ENCODE data around the gene MB21D2. TPM values are rescaled to one million over a fixed set of nuclear protein-coding genes. Genes with fewer than 3 reads are reported as not detected.
"Not testable (repeated sequence)": the region's sequence is repeated elsewhere in the genome, so short reads cannot be mapped to it uniquely, and the experiment has no call there.

The MB21D2 gene
- total RNA-seq, 1 experiment from 2014 or later = 25.1 TPM

DNA sequence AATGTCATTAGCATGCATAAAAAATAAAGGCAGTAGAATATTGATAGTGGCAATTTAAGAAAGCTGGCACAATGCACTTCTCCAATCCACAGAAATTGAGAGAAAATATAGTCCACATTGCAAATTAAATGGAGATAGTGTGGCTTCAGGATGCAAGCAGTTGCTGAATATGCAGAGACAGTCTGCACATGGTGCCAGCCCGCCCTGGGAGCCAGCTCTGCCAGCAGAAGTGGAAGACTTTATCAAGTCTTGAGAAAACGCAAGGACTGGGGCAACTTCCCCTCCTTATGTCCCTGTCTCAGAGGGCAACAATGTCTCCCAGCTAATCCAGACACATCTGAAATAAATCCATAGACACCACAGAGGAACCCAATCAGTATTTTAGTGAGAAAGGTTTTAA is 57.2 kb downstream of the MB21D2 start:
- no peak for DNase-seq (ENCODE audit: low spot score)

DNA sequence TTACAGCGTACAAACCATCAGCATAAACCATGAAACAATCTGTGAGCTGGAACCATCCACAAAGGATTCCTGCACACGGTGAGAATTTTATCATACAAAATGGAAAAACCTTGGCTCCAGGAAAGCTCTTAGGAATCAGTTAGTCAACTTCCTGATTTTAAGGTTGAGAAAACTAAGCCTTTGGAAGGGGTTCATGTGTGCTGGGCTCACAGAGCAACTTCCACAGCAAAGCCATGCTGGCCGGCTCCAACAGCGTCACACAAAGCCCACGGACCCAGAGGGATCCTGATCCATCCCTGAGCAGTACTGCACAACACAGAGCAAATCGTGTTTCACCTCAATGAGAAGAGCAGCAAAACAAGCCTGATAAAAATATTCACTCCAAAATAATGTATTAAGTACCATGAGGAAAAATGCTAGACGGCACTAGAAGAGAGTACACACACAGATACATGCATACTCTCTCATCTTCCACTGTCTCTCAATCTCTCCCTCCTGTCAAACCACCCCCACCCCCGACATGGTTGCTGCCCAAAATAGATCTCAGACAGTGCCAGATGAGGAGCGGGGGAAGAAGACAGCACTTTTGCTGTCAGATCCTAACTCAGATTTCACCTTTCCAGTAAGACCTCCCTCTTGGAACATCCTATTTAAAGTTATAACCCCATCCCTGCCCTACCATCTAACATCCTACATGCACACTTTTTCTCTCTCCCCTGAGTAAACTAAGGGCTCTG is 58.6 kb downstream of the MB21D2 start:
- no peak for DNase-seq (ENCODE audit: low spot score)

DNA sequence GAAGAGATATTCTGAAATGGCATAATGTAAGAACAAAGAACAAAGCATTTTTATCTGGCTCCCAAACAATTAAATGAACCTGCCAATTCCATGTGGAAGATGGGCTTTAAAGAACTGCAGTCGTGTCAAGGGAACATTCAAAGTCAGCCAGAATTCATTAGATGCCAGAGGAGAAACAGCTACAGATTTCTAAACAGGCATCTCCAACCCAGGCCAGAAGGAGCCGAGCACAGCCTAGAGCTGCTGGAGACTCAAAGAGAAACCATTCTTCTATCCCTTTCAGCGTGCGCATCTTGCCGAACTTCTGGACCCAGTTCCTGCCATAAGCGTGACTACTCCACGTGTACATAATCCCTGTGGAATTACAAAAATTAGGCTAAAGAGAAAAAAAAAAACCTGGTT is 60.4 kb downstream of the MB21D2 start:
- no peak for DNase-seq (ENCODE audit: low spot score)

DNA sequence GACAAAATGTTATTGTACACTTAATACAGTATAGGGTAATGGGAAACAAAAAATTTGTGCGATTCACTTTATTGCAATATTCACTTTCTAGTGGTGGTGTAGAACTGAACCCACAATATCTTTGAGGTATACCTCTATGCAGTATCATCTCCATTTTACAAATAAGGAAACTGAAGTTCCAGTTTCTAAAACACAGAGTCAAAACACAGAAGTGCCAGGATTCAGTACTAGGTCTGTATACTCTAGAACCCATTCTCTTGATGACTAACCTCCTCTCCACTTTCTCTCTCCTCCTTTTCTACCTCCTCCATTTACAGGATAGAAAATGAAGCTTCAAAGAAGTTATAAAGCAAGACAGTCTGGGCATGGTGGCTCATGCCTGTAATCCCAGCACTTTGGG is 62.2 kb downstream of the MB21D2 start:
- DNase-seq (ENCODE audit: low spot score) = no peak

DNA sequence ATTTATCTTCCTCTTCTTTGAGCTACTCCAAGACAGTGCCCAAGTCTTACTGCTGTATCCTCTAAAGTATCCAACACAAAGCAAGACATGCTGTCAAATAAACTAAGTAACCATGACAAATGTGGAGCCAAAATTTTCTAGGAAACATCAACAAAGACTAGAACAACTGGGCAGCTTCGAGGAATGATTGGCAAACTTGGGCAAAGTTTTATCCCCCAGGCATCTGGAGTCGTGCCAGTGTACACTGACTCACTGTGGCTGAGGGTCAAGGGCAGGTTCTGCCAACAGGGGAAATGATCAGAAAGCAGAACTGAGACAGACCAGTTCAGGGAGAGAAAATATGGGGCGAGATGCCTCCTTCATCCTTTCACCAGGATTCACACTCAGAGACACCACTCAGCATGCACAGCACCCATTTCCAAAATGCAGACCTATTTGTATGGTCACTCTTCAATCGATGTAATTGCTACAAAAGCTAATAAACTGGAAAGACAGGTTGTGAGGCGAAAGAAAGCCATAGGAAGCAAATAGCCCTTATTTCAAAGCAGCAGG is 65.8 kb downstream of the MB21D2 start:
- peak; percentile 84 for DNase-seq (ENCODE audit: low spot score)

DNA sequence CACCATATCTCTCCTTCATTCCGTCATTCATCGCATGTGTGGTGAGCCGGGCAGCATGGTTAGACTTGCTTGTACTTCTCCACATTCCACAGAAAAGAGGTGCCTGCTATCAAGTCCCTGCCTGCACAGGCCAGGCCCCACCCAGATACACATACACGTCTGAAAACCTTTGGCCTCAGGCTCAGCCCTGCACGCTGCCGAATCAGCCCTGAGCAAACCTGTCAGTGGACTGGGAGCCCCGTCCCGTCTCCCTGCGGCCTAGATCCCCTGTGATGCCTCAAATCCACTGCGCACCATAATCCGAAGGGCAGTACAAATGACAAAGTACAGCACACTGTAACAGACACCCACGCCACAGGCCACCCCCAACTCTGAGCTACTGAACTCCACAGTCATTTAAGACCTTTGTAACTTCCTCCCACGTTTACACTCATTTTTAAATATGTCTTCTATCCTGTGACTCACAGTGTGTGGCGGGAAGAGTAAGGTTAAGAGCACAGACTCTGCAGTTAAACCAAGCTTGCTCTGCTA is 67.1 kb downstream of the MB21D2 start:
- peak; percentile 44 for DNase-seq (ENCODE audit: low spot score)

DNA sequence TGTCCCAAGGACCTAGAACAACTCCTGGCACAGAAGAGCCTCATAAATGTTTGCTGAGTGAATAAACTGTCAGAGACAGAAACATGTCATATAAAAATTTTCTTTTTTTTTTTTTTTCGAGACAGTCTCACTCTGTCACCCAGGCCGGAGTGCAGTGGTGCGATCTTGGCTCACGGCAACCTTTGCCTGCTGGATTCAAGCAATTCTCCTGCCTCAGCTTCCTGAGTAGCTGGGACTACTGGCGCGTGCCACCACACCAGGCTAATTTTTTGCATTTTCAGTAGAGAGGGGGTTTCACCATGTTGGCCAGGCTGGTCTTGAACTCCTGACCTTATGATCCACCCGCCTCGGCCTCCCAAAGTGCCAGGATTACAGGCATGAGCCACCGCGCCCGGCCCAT is 67.8 kb downstream of the MB21D2 start:
- DNase-seq (ENCODE audit: low spot score) = not testable (repeated sequence)

DNA sequence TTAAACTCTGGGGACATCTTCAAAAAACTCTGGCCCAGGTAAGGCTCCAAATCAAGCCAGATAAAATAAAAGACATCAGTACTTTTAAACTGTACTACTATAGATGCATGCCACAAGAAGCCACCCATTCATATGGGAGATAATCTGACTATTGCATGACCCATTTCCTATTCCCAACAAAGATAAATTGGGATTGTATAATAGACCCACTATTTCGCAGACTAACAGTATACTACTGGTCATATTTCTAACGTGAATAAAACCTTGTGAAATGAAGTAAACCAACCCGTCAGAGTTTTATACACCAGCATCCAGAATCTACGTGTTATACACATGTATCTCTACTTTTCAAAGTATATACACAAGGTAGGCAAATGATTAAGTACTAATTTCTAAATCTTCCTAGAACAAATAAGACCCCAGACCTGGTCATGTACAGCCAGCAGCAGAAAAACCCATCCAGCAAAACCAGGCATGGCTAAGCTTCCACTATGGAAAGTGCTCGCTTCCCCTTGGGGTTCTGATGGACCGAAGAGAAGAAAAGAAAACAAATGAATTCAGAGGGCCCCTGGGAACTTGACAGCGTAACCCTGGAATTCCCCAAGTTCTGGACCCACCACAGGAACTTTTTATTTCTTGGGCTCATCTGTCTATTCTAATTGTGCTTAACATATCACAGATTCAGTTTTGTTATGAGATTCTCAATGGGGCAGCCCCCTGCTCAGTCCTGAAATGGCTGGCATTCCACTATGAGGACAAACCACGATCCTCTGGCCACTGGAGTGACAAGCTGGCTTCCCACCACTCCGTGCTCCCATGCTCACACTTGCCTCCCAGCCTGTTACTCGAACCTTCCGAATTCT is 69.1 kb downstream of the MB21D2 start:
- no peak for DNase-seq (ENCODE audit: low spot score)

DNA sequence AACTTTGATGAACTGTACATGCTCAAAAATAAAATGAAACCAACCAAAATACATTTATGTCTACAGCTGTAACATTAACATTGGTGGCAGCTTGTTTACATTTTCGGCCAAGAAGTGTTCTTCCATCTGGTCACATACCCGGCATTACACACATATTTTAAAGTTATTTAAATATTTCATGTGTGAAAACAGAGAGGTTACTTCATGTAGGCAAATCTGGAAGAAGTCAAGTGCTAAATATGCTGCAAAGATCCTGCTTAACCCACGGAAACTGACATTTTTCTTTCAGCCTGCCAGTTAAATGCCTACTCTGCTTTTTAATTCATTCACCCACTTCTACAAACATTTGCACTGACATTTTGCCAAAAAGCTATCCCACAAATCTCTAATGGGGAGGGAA is 69.7 kb downstream of the MB21D2 start:
- peak; percentile 33 for DNase-seq (ENCODE audit: low spot score)

DNA sequence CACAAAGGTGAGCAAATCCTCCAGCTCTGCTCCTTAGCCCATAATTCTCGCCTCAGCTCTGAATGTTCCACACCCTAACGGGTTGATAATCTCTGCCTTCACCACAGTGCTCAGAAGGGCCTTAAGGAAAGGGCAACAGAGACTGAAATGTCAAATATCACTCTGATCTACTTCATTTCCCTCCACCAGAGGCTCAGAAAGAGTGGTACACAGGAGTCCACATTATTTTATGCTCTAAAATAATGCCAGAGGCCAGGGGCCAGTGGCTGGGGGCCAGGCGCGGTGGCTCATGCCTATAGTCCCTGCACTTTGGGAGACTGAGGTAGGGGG is 72.2 kb downstream of the MB21D2 start:
- DNase-seq (ENCODE audit: low spot score) = no peak

DNA sequence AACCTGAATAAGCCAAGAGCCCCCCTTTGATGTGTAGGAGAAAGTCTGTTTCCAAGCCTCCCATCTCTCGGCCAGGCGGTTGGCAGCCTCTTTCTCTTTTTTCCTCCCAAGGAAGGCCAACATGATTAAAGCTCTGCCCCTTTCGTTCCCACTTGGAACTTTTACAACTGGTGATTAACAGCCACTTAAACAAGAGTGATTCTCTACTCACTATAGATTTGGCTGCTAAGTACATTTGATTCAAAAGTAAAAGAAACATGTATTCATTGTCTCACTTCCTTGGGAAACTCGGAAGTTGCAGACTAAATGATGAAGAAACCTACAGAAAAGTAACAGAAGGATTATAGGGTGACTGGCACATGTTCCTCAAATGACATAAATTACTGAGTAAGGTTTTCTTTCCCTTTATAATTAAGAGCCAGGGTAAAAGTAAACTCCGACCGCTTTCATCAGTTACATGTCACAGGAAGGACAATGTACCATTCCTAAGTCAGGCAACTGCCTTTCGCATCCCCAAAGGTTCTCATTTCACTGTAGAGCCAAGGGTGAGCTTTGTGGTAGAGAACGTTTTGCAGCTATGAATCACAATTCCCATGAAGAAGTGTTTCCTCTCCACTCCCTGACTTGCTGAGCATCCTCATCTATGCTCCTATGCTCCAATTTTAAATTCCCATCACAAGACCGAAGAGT is 72.7 kb downstream of the MB21D2 start:
- no peak for DNase-seq (ENCODE audit: low spot score)

DNA sequence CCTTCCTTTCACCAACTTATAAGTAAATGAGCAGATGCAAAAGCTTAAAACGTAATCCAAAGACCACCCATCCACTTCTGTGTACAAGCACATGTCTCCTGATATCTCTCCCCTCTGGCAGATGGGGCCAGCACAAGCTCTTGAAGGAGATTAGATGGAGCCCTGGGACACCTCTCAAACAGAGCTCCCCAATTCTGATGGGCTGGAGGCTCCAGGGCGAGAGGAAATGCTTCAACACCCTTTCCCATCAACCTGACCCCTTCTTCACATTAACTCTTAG is 73.2 kb downstream of the MB21D2 start:
- no peak for DNase-seq (ENCODE audit: low spot score)

DNA sequence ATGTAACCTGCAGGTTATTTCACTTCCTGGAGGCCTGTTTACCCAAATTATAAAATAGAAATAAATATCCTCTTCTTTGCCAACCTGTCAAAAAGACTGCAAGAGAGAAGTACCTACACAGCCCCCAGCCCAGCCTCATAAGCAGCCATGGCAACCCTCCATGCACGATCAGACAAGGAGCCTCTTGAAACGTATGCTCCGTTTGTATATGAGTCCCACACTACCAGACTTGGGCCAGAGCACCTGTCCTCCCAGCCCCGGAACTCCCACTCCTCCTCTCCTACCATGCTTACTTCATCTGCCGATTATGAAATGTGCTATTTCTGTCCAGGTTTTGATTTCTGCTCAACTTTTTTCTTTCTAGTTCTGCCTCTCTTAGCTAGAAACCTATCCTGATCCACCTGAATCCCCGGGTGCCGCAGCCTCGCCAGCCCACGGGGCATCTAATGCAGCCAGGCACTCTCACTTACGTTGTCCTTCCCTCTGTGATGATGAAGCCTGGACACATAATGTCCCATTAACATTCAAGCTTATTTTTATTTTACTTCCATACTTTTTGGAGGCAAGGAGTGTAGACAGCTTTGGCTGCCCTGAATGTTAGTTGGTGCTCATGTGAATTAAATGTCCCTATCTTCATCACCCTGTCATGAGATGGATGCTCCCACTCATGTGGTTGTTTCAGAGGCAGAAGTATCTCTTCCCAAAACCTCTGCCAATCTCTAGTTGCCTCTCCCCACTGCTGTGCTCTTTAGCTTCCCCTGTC is 73.8 kb downstream of the MB21D2 start:
- DNase-seq (ENCODE audit: low spot score) = no peak

DNA sequence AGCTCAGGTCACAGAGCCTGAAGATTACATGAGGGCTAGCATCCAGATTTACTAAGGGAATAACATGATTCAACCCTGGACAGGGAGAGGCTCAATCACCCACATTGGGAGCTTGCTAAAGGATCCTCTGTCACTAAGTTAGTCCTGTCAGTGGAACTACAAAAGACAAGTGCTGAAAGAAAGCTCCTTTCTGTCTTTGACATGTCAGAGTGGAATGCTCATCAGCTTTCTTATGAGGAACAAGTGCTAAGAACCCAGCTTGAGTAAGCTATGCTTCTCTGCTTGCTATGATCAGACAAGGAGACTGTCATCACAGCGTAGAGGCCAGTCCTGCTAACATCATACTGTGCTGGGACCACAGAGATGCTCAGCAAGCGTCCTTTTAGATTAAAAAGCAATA is 74.5 kb downstream of the MB21D2 start:
- DNase-seq (ENCODE audit: low spot score) = no peak

DNA sequence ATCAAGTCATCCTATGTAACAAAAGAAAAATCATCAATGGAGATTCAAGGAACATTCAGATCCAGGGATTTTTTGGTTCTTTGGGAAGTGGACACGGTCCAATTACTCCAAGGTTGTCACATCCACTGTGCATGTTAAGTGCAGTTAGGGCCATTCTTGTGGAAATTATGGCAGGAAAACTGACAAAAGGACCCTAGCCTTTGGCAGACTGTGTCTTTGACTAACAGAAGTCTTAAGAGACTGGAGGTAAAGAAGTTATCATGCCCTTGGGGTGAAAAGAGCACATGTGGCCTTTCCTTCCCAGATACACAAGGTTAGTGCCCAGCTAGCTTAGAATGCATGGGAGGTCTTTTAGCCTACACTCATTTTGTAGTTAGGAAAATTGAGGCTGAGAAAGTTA is 74.9 kb downstream of the MB21D2 start:
- DNase-seq (ENCODE audit: low spot score) = no peak

DNA sequence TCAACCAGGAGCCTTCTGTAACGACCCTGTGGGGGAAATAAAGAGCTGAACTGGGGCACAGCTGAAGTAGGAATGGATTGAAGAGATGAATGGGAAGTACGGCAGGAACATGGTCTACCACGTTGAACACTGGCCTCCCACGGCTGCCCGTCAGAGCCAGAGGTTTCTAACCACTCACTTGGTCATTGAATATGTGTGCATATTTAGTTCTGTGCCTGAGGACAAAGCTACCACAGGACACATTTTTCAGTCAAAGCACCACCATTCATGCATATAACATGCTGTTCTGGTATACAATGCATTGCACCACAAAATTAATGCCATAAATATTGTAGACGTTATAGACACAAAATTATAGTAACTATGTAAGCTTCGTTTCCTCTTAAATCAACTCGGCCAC is 75.5 kb downstream of the MB21D2 start:
- no peak for DNase-seq (ENCODE audit: low spot score)

DNA sequence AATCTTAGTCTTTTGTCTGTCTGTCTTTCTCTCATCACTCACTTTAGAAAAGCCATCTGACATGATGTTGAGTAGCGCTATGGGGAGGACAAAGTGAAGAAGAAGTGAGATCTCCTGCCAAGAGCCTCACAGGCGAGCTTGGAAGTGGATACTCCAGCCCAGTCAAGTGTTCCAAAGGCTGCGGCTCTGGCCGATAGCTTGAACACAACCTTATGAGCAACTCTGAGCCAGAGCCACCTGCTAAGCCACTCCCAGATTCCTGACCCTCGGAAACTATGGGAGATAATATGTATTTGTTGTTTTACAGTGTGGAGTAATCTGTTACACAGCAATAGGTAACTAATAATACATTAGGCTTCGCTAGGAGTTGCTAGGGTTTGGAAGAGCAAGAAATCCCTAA is 76.2 kb downstream of the MB21D2 start:
- DNase-seq (ENCODE audit: low spot score) = no peak

DNA sequence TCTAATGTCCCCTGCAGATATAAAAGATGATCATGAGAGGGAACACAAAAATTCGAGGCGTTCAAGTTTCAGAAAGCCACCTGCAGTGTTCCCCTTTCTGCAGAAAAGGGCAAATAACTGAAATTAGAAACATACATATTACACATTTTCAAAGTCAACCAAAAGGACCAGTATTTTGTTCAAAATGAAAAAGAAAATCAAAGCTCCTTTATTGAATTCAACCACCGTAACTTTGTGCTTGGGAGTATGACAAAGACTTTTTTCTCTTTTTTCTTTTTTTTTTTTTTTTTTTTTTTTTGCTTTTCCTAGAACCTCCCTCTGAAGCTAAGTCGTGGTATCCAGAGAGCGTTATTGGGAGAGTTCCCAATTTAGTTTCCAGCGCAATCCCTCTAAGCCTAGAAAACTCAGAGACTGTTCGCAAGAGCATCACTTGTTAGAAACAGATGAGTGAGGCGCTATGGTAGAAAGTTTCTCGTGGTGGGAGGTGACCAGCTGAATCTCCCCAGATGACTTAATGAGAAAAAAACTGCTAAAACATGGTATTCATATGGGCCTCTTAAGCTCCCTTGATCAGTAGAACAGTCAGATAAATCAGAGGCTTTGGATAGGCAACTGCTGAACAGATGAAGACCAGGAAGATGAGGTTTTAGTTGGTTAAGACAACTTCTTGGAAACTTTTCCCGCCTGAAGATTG is 77.4 kb downstream of the MB21D2 start:
- DNase-seq (ENCODE audit: low spot score) = no peak

DNA sequence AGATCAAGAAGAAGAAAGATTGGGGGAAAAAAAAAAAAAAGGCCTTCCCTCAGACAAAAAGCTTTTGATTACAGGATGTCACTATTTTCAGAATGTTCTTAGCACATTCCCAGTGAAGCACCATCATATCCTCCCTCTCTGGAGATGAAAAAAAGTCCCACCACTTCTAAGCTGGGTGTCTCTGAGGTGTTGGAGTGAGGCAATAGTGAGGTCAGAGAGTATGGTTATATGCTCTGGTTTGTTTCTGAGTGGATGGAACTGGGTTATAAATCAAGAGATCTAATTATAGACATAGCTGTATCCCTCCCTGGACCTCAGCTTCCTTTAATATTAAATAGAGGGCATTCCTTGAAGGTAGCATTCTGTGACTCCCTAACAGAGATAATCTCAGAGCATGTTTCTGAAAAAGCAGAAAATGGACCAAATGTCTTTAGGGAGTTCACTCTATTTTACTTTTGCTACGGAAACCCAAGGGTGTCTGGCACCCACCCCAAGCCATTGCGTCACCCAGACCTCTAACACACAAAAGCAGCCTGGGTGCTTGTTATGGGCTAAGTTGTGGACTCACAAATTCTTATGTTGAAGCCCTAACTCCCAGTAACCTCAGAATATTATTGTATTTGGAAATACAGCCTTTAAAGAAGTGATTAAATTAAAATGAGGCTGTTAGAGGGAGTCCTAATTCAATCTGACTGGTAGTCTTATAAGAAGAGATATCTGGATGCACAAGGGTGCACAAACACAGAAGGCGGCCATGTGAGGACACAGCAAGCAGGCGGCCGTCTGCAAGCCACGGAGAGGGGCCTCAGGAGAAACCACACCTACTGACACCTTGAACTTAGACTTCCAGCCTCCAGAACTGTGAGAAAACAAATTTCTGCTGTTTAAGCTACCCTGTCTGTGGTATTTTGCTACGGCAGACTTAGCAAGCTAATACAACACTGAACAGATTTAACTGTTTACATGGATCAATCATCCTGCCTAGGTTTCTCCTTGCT is 81.5 kb downstream of the MB21D2 start:
- peak; percentile 48 for DNase-seq (ENCODE audit: low spot score)

DNA sequence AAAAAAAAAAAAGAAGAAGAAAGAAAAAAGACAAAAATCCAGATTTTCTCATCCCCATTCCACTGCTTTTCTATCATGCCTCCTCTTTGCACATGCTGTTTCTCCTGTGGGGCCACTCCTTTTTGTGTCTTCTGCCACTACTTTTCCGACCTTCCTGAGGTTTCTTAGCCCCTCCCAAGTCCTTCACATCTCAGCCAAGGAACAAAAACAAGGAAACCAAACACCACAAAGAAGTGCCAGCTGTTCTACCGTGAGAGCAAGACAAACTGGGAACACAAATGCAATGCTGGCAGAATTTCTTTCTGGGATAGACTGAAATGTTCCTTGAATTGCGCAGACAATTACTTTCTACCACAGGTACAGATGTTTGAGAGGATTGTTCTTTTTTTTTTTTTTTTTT is 83.2 kb downstream of the MB21D2 start:
- peak; percentile 89 for DNase-seq (ENCODE audit: low spot score)
